NCI-H524 (cell line): ENCODE data around the gene NRXN3.
A peak's percentile ranks its signal among the peaks of the same experiment; 100 is the strongest.

Experiments
- DNase-seq, 2 experiments: peaks; one replicate each; lab custom pipeline; 2025; lab: John Stamatoyannopoulos, UW

NRXN3 gene

DNA sequence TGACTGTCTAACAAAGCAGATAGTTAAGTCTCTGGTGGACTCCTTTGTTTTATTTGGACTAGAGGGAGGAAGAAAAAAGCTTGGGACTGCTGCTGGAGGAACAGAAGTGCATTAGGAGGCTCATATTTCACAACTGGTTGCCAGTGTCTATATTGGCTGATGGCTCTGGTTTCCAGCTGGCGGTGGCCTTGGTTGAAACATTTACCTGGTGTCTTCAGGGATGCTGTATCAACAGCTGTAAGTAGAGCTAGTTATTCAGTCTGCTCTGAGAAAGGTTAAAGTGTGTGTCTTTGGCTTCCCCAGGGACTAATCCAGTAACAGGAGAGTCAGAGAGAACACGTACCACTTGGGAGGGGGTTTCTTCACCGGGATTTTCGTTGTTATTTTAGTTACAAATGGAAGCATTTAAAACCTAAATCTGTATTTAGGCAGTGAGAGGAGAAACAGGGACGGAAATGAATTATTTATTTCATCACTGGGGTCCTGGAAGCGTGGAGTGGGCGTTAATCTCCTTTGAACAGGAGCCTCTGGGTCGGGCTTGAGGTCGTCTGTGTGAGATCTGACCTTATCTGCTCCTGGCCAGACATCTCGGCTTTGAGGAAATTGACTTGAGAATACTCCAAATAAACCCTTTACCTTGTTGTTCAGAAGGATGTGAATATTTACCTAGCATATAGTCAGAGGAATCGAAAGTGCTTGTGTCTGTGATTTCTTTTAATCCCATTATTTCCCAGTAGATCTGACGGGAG, 149.9 kb downstream of the NRXN3 start:
- peak; percentile 85 to 96 for DNase-seq

GRCh38 chr14:78324353-78324752, 154.2 kb downstream of the NRXN3 start:
- DNase-seq = no peak

- no peak for DNase-seq
Measured at GRCh38 chr14:78325911-78326310, 155.7 kb downstream of the NRXN3 start.

DNA sequence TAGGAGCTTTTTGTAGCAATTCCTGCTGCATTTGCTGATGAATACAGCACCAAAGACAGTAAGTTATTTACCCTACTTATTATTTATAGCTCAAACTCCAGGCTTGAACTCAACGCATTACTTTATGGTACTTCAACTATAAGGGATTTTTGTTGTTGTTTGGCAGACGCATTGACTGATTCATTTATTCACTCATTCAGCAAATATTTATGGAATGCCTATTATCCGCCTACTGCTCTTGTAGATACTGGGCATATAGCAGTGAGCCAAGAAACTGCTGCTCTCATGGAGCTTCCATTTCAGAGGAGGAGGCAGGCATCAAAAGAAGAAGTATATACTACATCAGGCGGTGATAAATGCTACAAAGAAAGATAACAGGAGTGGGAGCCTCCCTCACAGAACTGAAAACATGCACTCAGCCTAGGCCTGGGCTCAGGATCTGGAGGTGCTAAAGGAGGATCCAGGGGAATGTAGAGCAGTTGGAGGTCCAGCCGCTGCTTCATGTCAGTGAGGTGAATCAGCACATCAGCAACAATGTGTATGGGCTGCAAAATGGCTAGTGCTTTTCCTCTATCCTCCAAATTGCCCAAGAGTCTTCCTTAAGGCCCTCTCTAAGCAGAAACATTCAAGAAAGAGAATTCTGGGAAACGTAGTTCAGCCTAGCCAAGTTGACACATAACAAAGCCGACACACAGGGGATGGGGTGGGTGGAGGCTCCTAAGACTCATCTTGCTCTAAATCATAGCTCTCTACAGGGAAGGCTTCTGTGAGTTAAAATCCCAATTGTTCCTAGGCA, 157.5 kb downstream of the NRXN3 start:
- no peak for DNase-seq

- peak; percentile 47 to 73 for DNase-seq
Measured at GRCh38 chr14:78329371-78329770, 159.2 kb downstream of the NRXN3 start.

DNA sequence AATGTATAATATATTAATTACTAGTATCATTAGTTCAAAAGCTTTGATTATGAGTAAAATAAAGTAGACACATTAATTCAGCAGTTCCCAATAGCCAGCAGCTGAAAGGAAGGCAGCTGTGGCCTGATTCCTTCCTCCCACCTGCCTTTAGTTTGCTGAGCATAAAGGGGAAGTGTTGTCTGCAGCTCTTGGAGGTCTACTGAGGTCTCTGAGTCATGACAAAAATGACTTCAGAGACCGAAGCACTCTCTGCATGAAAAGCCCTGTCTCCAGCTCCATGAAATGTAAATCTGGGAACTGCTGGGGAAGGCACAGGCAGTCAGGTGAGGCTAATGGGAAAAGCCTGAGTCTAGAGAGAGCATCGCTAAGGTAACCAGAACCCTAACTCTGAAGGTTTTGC, 165.4 kb downstream of the NRXN3 start:
- no peak for DNase-seq

- peak; percentile 16 to 35 for DNase-seq
Measured at GRCh38 chr14:78340250-78340649, 170.1 kb downstream of the NRXN3 start.

GRCh38 chr14:78341827-78342389, 171.7 kb downstream of the NRXN3 start:
- DNase-seq = no peak

GRCh38 chr14:78342879-78343278, 172.7 kb downstream of the NRXN3 start:
- DNase-seq = no peak

GRCh38 chr14:78344290-78344689, 174.1 kb downstream of the NRXN3 start:
- DNase-seq = no peak

GRCh38 chr14:78345131-78345744, 175.1 kb downstream of the NRXN3 start:
- DNase-seq = peak; percentile 94 to 99

DNA sequence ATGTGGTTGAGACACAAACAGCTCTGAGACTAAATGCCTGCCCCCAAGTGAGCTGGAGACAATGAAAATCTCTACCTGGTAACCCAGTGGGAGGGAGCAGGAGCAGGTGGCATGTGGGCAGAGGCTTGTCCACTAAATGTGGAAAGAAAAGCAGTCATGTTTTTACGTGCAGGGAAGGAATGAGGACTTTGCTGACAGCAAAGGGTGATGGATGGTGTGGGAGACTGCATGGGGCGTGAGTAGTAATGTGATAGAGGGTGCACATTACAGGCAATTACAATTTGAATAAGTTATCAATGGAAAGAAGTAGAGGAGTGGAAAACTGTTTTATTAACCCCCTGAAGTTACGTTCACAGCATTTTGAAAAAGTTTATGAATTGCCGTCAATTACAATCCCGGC, 176.6 kb downstream of the NRXN3 start:
- no peak for DNase-seq

DNA sequence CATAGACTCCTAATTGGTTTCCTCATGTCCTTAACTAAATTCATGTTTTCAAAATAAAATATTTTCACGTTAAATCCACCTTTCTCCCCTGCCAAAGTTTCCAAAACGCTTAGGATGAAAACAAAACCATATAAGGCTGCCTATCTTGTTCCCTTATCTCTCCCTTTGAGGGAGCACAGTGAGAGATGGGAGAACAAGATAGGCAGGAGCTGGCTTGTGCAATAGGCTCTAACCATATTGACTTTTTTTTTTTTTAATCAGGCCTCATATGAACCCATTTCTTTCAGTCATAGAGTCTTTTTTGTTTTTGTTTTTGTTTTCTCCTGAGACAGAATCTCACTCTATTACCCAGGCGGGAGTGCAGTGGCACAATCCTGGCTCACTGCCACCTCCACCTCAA, 184.9 kb downstream of the NRXN3 start:
- DNase-seq = no peak

DNA sequence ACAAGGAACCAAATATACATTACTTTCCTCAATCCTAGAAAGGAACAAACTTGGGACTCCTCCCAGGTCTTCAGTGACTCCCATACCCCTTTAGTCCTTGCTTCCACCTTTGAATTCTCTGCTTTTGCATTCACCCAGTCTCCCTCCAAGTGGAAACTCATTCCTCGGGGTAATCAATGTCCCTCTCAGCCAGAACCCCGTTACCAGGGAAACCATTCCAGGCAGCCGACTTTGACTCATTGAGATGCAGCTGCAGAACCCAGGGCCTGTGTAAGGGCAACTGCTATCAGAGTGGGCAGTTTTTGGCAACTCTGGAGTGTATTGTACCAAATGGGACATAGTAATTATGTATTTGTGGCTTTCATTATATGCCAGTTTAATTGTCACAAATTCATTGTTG, 186.2 kb downstream of the NRXN3 start:
- DNase-seq = peak in 1 of 2 experiments; percentile 14

DNA sequence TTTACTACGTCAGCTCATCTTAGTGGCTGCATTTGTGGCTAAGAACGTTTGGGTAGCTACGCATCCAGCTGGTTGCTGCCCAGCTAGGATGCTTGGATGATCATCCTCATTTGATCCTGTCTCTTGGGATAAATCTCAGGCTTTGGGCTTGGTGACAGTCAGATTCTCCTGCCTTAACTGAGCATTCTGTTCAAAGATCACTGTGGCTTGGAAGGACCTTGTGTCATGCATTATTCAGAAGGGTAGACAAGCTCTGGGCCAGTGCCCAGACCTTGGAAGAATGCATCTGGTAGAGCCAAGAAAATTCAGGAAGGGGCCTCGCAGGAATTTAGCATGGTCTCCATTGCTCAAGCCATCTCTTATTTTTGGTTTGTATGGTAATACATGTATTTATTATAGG, 188.4 kb downstream of the NRXN3 start:
- no peak for DNase-seq

GRCh38 chr14:78359581-78359980, 189.4 kb downstream of the NRXN3 start:
- DNase-seq = no peak

GRCh38 chr14:78363008-78363407, 192.8 kb downstream of the NRXN3 start:
- no peak for DNase-seq

GRCh38 chr14:78367355-78367754, 197.2 kb downstream of the NRXN3 start:
- DNase-seq = no peak

DNA sequence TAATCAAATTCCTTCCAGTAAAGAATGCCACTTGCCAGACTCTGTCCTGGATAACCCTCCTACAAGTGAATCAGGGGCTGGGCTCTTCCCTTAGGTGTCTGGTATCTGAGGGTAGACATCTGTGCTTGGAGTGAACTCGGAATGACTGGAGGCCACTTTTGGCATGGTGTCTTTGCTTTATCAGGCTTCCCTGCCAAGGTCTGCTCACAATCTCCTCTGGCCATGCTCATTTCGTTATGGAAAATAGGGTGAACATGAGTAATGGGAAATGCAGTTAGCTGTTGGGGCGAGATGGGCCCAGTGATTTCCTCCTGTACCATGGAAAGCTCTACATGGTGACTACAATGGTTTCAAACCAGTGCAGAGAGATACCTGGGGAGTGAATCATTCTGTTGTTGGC, 212.9 kb downstream of the NRXN3 start:
- DNase-seq = no peak

GRCh38 chr14:78398216-78398615, 228.0 kb downstream of the NRXN3 start:
- no peak for DNase-seq

DNA sequence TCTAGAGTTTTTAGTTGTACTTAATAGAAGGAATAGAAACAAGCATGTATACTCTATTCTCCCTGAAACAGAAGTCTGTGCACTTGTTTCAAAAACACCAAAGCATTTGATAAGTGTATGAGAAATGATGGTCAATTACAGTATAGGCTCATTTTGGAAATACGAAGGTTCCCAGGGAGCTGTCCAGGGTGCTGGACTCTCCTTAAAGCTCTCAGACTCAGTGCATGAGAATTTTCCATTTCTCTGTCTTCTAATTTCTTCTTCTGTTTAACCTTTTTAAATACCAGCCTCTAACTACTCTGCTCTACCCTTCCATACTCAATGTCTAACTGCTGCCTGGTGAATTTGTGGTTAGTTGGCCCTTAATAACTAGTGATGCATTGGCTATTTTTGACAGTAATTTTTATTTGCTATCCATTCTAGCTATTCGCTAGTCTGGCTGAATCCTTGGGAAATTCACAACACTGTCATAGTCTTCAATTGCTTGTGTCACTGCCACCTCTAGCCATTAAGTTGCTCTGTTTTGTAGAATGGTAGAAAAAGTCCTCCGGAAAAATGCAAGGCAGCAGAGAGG, 229.2 kb downstream of the NRXN3 start:
- DNase-seq = no peak

DNA sequence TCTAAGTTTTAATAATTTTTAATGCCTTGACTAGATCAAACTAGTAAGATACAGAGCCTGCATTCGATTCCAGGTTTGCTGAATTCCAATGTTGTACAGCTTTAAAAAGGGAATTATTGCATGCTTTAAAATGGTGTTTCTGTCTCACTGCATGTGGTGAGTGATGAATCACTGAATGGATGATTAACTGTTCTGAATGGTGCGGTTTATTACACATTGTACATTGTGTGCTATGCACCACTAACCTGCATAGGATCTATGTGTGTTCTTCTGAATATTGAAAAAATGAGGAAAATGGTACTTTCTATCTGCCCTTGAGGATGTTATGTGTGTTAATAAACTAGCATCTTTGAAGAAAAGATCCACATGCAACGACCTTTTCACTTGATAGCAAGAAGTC, 231.7 kb downstream of the NRXN3 start:
- no peak for DNase-seq
